SJSA1 (cell line): Measurements from ENCODE around the gene HDAC4. TPM values are rescaled to one million over a fixed set of nuclear protein-coding genes. Genes with fewer than 3 reads are reported as not detected.

Experiments used
- DNase-seq, 2 experiments: peaks; one replicate each; pipeline ENCODE4 v3.0.0-alpha.2; 2015 to 2020; ENCODE audit warnings: low spot score in 2 of 2, low read depth in 1 of 2
- H3K27ac ChIP-seq: fragments of 250-450 bp; sonication (Bioruptor Pico); 2 replicates; pipeline ENCODE4 v1.5.1; 2020; ENCODE audit warnings: mild to moderate bottlenecking, moderate library complexity
- H3K27me3 ChIP-seq: fragments of 250-450 bp; sonication (Bioruptor Pico); replicated peaks from 2 replicates; pipeline ENCODE4 v1.5.1; 2020; ENCODE audit warnings: mild to moderate bottlenecking, moderate library complexity
- H3K36me3 ChIP-seq: fragments of 250-450 bp; sonication (Bioruptor Pico); 2 replicates; pipeline ENCODE4 v1.5.1; 2020; ENCODE audit warnings: mild to moderate bottlenecking
- H3K4me1 ChIP-seq: fragments of 250-450 bp; sonication (Bioruptor Pico); replicated peaks from 2 replicates; pipeline ENCODE4 v1.6.1; 2021; ENCODE audit warnings: mild to moderate bottlenecking
- H3K4me3 ChIP-seq: fragments of 250-450 bp; sonication (Bioruptor Pico); 2 replicates; pipeline ENCODE4 v1.5.1; 2020; ENCODE audit warnings: mild to moderate bottlenecking
- H3K9me3 ChIP-seq: fragments of 250-450 bp; sonication (Bioruptor Pico); replicated peaks from 2 replicates; pipeline ENCODE4 v1.5.1; 2020; ENCODE audit warnings: mild to moderate bottlenecking
- total RNA-seq: library from RNA; depleted of rRNA; stranded (reverse); fragments of >200 nt; shearing (Covaris generic); gene quantifications from 2 replicates; pipeline ENCODE4 v1.2.3, GENCODE V29; 2014

Gene HDAC4
- total RNA-seq, 1 experiment from 2014 or later = 13.2 TPM

GRCh38 chr2:239143858-239144712, 256.7 kb downstream of the HDAC4 start:
- Histone ChIP-seq H3K36me3 (peaks cover 17% of the 10 kb centered on the region), H3K4me3 (no peak overlapping the region), H3K27ac (no peak overlapping the region), H3K9me3 (no peaks in the 10 kb centered on the region), H3K4me1 (peaks cover 47% of the 10 kb centered on the region), H3K27me3 (no peaks in the 10 kb centered on the region)
- peak; percentile 33 to 60 for DNase-seq

DNA sequence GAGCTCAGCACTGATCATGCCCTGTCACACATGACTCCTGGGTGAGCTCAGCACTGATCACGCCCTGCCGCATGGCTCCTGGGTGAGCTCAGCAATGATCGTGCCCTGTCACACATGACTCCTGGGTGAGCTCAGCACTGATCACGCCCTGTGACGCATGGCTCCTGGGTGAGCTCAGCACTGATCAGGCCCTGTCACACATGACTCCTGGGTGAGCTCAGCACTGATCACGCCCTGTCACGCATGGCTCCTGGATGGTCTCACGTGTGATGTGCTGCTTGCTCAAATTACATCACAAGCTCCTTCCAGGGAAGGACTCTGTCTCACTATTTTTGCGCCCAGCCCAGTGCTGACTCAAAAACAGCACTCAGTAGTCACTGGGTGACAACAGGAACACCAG, 258.0 kb downstream of the HDAC4 start:
- no peak for DNase-seq

DNA sequence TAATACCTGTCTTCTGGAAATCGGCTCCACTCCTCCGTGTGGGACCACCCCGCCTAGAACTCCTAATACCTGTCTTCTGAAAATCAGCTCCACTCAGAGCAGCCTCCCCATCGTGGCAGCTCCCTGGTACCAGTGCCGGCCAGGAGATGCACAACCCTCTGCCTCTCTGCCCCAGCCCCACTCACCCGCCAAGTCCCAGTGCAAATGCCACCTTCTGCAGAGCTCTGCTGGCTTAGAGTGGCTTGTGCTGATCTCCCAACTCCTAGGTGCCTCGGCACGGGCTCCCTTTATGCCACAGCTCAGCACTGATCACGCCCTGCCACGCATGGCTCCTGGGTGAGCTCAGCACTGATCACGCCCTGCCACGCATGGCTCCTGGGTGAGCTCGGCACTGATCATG, 258.5 kb downstream of the HDAC4 start:
- Histone ChIP-seq H3K9me3 (no peaks in the 10 kb centered on the region), H3K4me1 (peaks cover 60% of the 10 kb centered on the region), H3K36me3 (peaks cover 23% of the 10 kb centered on the region), H3K27me3 (no peaks in the 10 kb centered on the region), H3K4me3 (no peak overlapping the region), H3K27ac (no peak overlapping the region)
- DNase-seq = no peak

More for the DNA sequence above, 258.0 kb downstream of the HDAC4 start:
- no peak overlapping the region for H3K4me3 ChIP-seq
- H3K27me3 ChIP-seq = no peaks in the 10 kb centered on the region
- H3K36me3 ChIP-seq = peaks cover 23% of the 10 kb centered on the region
- H3K4me1 ChIP-seq = peaks cover 60% of the 10 kb centered on the region
- no peak overlapping the region for H3K27ac ChIP-seq
- no peaks in the 10 kb centered on the region for H3K9me3 ChIP-seq

DNA sequence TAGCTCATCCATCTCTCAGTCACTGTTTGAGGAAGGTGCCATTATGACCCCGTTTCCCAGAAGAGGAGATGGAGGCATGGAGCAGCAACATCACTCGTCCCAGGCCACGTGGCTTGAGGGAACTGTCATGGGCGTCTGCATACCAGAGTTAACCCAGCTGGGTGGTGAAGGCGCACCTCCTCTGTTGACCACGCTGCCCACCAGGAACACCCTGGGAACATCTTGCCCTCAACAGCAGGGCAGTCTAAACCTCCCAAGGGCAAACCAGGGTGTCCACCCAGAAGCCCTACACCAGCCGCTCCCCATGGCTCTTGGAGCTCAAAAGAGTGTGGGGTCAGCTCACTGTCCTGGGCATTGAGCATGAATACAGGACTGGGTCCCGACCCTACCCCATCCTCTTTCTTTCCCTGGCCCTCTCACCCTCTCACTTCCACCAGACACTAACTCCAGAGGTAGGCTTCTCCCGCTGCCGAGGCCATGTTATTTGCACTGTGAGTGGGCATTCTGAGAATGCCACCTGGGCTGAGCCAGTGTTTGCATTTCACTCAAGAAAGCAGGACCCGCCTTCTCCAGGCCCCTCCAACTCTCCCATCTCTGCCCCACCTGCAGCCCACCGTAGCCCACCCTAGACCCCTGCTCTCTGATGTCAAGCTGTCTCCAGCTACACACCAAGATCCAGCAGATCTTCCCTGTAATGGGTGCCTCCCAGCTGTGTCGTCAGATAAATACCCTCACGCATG, 259.6 kb downstream of the HDAC4 start:
- H3K4me1 ChIP-seq = peaks cover 60% of the 10 kb centered on the region
- no peaks in the 10 kb centered on the region for H3K9me3 ChIP-seq
- H3K27me3 ChIP-seq = no peaks in the 10 kb centered on the region
- peaks cover 23% of the 10 kb centered on the region for H3K36me3 ChIP-seq
- DNase-seq = no peak
- H3K27ac ChIP-seq = no peak overlapping the region
- no peak overlapping the region for H3K4me3 ChIP-seq

DNA sequence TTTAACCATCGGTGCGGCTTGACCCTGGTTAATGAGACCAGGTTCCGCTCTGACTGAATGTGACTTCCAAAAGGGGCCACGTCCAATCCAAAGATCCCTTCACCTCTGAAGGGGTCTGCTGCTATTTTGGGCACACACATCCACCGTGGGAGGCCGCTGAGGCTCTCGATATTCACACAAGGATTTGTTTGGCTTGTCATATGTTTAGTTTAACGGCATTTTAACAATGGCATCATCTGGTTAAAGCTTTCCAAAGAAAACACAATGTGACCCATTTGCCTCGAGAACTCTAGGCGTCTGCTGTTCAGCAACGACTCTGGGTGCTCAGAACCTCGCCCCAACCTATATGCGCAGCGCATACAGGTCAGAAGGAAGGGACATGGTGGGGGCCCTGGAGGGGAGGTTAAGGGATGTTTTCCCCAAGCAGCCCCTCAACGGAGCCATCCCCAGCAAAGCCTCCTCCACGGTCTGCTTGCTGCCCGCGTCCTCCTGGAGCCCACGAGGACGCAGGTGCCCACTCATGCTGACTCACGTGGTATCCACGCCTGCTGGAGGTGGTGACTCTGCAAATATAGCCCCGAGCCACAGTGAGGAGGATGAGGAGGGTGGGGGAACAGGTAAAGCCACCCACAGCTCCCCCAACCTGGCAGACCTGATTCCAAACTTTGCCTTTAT, 260.3 kb downstream of the HDAC4 start:
- H3K9me3 ChIP-seq = no peaks in the 10 kb centered on the region
- H3K4me1 ChIP-seq = peaks cover 64% of the 10 kb centered on the region
- peak; percentile 60 to 80 for DNase-seq
- peak overlapping the region; percentile 47 for H3K27ac ChIP-seq
- no peak overlapping the region for H3K4me3 ChIP-seq
- peaks cover 23% of the 10 kb centered on the region for H3K36me3 ChIP-seq
- H3K27me3 ChIP-seq = no peaks in the 10 kb centered on the region

DNA sequence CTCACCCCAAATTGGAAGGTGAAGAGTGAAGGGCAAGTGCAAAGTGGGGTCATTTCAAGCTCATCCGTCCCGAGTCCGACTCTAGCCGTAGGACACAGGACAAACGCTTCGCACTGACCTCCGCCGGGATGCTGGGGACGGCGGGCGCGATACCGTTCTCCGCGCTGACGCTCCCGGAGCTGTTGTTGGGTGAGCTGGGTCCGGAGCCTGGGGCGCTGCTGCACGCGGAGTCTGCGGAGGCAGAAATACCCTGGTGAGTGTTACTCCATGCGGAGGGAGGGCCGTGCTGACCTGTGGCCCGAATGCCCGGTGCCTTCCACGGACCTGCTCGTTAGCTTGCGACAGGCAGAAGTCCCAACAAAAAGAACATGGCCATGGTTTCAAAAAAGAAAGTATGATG, 261.3 kb downstream of the HDAC4 start:
- Histone ChIP-seq H3K27me3 (no peaks in the 10 kb centered on the region), H3K27ac (peak overlapping the region; percentile 47; the same call in 1 of the 2 replicates), H3K4me3 (no peak overlapping the region), H3K4me1 (peaks cover 70% of the 10 kb centered on the region), H3K9me3 (no peaks in the 10 kb centered on the region), H3K36me3 (peaks cover 26% of the 10 kb centered on the region)
- no peak for DNase-seq

GRCh38 chr2:239139101-239139500, 261.7 kb downstream of the HDAC4 start:
- Histone ChIP-seq H3K36me3 (peaks cover 26% of the 10 kb centered on the region), H3K27ac (no peak overlapping the region), H3K4me3 (no peak overlapping the region), H3K27me3 (no peaks in the 10 kb centered on the region), H3K4me1 (peaks cover 66% of the 10 kb centered on the region), H3K9me3 (no peaks in the 10 kb centered on the region)
- DNase-seq = no peak

GRCh38 chr2:239138610-239139009, 262.2 kb downstream of the HDAC4 start:
- Histone ChIP-seq H3K36me3 (peaks cover 26% of the 10 kb centered on the region), H3K27ac (no peak overlapping the region), H3K9me3 (no peaks in the 10 kb centered on the region), H3K4me1 (peaks cover 61% of the 10 kb centered on the region), H3K4me3 (no peak overlapping the region), H3K27me3 (no peaks in the 10 kb centered on the region)
- DNase-seq = no peak

- no peak overlapping the region for H3K4me3 ChIP-seq
- H3K4me1 ChIP-seq = peaks cover 60% of the 10 kb centered on the region
- DNase-seq = no peak
- H3K27me3 ChIP-seq = no peaks in the 10 kb centered on the region
- no peaks in the 10 kb centered on the region for H3K9me3 ChIP-seq
- H3K27ac ChIP-seq = no peak overlapping the region
- H3K36me3 ChIP-seq = peaks cover 30% of the 10 kb centered on the region
Observed at GRCh38 chr2:239137898-239138283, 262.9 kb downstream of the HDAC4 start.

GRCh38 chr2:239137165-239137897, 263.5 kb downstream of the HDAC4 start:
- Histone ChIP-seq H3K27me3 (no peaks in the 10 kb centered on the region), H3K36me3 (peaks cover 34% of the 10 kb centered on the region), H3K4me3 (no peak overlapping the region), H3K9me3 (no peaks in the 10 kb centered on the region), H3K27ac (no peak overlapping the region), H3K4me1 (peaks cover 60% of the 10 kb centered on the region)
- no peak for DNase-seq

- Histone ChIP-seq H3K27ac (peak overlapping the region; percentile 51; the same call in 1 of the 2 replicates), H3K4me1 (peaks cover 60% of the 10 kb centered on the region), H3K4me3 (no peak overlapping the region), H3K9me3 (no peaks in the 10 kb centered on the region), H3K36me3 (peaks cover 34% of the 10 kb centered on the region), H3K27me3 (no peaks in the 10 kb centered on the region)
- no peak for DNase-seq
Observed at GRCh38 chr2:239136762-239137161, 264.1 kb downstream of the HDAC4 start.

GRCh38 chr2:239136203-239136602, 264.6 kb downstream of the HDAC4 start:
- H3K4me3 ChIP-seq = no peak overlapping the region
- H3K27ac ChIP-seq = peak overlapping the region; percentile 51
- peaks cover 34% of the 10 kb centered on the region for H3K36me3 ChIP-seq
- no peak for DNase-seq
- no peaks in the 10 kb centered on the region for H3K9me3 ChIP-seq
- H3K4me1 ChIP-seq = peaks cover 57% of the 10 kb centered on the region
- H3K27me3 ChIP-seq = no peaks in the 10 kb centered on the region

GRCh38 chr2:239135531-239135930, 265.3 kb downstream of the HDAC4 start:
- peaks cover 36% of the 10 kb centered on the region for H3K36me3 ChIP-seq
- H3K4me3 ChIP-seq = no peak overlapping the region
- peak in 1 of 2 experiments; percentile 32 for DNase-seq

More at GRCh38 chr2:239135531-239135930, 265.3 kb downstream of the HDAC4 start:
- H3K27me3 ChIP-seq = no peaks in the 10 kb centered on the region
- no peak overlapping the region for H3K27ac ChIP-seq
- H3K4me1 ChIP-seq = peaks cover 50% of the 10 kb centered on the region
- no peaks in the 10 kb centered on the region for H3K9me3 ChIP-seq
